HepG2 (cell line): ENCODE measurements around the gene ZNF384. TPM values are rescaled to one million over a fixed set of nuclear protein-coding genes. Genes with fewer than 3 reads are reported as not detected.

ENCODE experiments used
- DRAP1 ChIP-seq: IDR thresholded peaks from 2 replicates; pipeline ENCODE4 v1.6.1; 2016; ENCODE audit warnings: missing genetic modification reagents, missing compliant biosample characterization
- ELF3 ChIP-seq: IDR thresholded peaks from 2 replicates; pipeline ENCODE4 v1.6.1; 2016; ENCODE audit warnings: missing genetic modification reagents, missing compliant biosample characterization
- FIP1L1 ChIP-seq: fragments of 200-400 bp; formaldehyde crosslinking; IDR thresholded peaks from 2 replicates; pipeline ENCODE4 v1.6.1; 2018; ENCODE audit warnings: low read depth, mild to moderate bottlenecking, low read length, moderate library complexity, borderline replicate concordance; ENCODE audit not compliant: insufficient read depth
- GFI1 ChIP-seq: sonication (generic); formaldehyde crosslinking; IDR thresholded peaks from 2 replicates; pipeline ENCODE4 v1.5.0; 2020; ENCODE audit warnings: missing genetic modification reagents, mild to moderate bottlenecking, borderline replicate concordance
- GTF3A ChIP-seq: sonication (generic); formaldehyde crosslinking; conservative IDR thresholded peaks from 2 replicates; pipeline ENCODE4 v1.4.0; 2020; ENCODE audit warnings: mild to moderate bottlenecking, missing genetic modification reagents
- GZF1 ChIP-seq: sonication (generic); formaldehyde crosslinking; IDR thresholded peaks from 2 replicates; pipeline ENCODE4 v1.5.1; 2020; ENCODE audit warnings: mild to moderate bottlenecking, missing genetic modification reagents
- HDAC1 ChIP-seq: sonication (generic); formaldehyde crosslinking; IDR thresholded peaks from 2 replicates; pipeline ENCODE4 v1.5.1; 2020; ENCODE audit warnings: mild to moderate bottlenecking, missing genetic modification reagents
- HOXD1 ChIP-seq: sonication (generic); formaldehyde crosslinking; IDR thresholded peaks from 2 replicates; pipeline ENCODE4 v1.5.0; 2020; ENCODE audit warnings: missing genetic modification reagents
- KMT2B ChIP-seq: IDR thresholded peaks from 2 replicates; pipeline ENCODE4 v1.6.1; 2016; ENCODE audit warnings: missing genetic modification reagents, missing compliant biosample characterization
- NFIC ChIP-seq: IDR thresholded peaks from 2 replicates; pipeline ENCODE4 v1.6.1; 2012; ENCODE audit warnings: mild to moderate bottlenecking, low read length, inconsistent platforms
- POGZ ChIP-seq: sonication (generic); formaldehyde crosslinking; IDR thresholded peaks from 2 replicates; pipeline ENCODE4 v1.4.0; 2020; ENCODE audit warnings: mild to moderate bottlenecking, missing genetic modification reagents
- SAFB2 ChIP-seq: sonication (generic); formaldehyde crosslinking; IDR thresholded peaks from 2 replicates; pipeline ENCODE4 v1.5.1; 2020; ENCODE audit warnings: missing genetic modification reagents, low read depth, mild to moderate bottlenecking, borderline replicate concordance
- ZKSCAN8 ChIP-seq: IDR thresholded peaks from 2 replicates; pipeline ENCODE4 v1.6.1; 2016; ENCODE audit warnings: borderline replicate concordance, missing genetic modification reagents, missing compliant biosample characterization
- ZNF101 ChIP-seq: sonication (generic); formaldehyde crosslinking; IDR thresholded peaks from 2 replicates; pipeline ENCODE4 v1.4.0; 2020; ENCODE audit warnings: mild to moderate bottlenecking, low read depth, missing genetic modification reagents, borderline replicate concordance
- ZNF629 ChIP-seq: sonication (generic); formaldehyde crosslinking; conservative IDR thresholded peaks from 2 replicates; pipeline ENCODE4 v1.5.0; 2020; ENCODE audit warnings: missing genetic modification reagents
- ZNF773 ChIP-seq: sonication (generic); formaldehyde crosslinking; IDR thresholded peaks from 2 replicates; pipeline ENCODE4 v1.4.0; 2020; ENCODE audit warnings: missing genetic modification reagents, borderline replicate concordance
- polyA plus RNA-seq, 8 experiments: library from polyadenylated mRNA; depleted of rRNA in 3 of 8; stranded (reverse) in 7 of 8; unstranded in 1 of 8; fragments of >200 nt; fragmentation: Illumina TruSeq in 4 of 8; extraction: Trizol in 4 of 8; gene quantifications; 2 replicates each; pipeline versions ENCODE4 v1.2.1 to v1.2.3, GENCODE V29; 2011 to 2016; ENCODE audit warnings: low read depth in 4 of 8, missing spikeins in 1 of 8, mixed read lengths in 1 of 8; ENCODE audit not compliant: insufficient read depth in 1 of 8
- total RNA-seq, 5 experiments: library from RNA; depleted of rRNA; stranded (reverse); fragments of >200 nt; fragmentation: Illumina TruSeq; extraction: Trizol; gene quantifications; 2 replicates each; pipeline ENCODE4 v1.2.3, GENCODE V29; 2016; ENCODE audit warnings: low read depth in 1 of 5
- TF ChIP-seq, protein P1 (sequence below): sonication (generic); formaldehyde crosslinking; IDR thresholded peaks from 2 replicates; pipeline ENCODE4 v1.9.0; 2021; ENCODE audit warnings: missing genetic modification reagents, borderline replicate concordance
- TF ChIP-seq, protein P2 (sequence below): sonication (generic); formaldehyde crosslinking; IDR thresholded peaks from 2 replicates; pipeline ENCODE4 v1.4.0; 2020; ENCODE audit warnings: mild to moderate bottlenecking, missing genetic modification reagents
- TF ChIP-seq, protein P3 (sequence below): sonication (generic); formaldehyde crosslinking; IDR thresholded peaks from 2 replicates; pipeline ENCODE4 v1.4.0; 2020; ENCODE audit warnings: missing genetic modification reagents

The ZNF384 gene
- total and polyA plus RNA-seq, 2 of the 13 experiments (the other 11 are each of a cell fraction or from before 2014, with no cell fraction given): 23.6 to 55.3 TPM

- TF ChIP-seq, protein P1, sequence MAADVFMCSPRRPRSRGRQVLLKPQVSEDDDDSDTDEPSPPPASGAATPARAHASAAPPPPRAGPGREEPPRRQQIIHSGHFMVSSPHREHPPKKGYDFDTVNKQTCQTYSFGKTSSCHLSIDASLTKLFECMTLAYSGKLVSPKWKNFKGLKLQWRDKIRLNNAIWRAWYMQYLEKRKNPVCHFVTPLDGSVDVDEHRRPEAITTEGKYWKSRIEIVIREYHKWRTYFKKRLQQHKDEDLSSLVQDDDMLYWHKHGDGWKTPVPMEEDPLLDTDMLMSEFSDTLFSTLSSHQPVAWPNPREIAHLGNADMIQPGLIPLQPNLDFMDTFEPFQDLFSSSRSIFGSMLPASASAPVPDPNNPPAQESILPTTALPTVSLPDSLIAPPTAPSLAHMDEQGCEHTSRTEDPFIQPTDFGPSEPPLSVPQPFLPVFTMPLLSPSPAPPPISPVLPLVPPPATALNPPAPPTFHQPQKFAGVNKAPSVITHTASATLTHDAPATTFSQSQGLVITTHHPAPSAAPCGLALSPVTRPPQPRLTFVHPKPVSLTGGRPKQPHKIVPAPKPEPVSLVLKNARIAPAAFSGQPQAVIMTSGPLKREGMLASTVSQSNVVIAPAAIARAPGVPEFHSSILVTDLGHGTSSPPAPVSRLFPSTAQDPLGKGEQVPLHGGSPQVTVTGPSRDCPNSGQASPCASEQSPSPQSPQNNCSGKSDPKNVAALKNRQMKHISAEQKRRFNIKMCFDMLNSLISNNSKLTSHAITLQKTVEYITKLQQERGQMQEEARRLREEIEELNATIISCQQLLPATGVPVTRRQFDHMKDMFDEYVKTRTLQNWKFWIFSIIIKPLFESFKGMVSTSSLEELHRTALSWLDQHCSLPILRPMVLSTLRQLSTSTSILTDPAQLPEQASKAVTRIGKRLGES (CRISPR knock-in tag): peak; percentile 61; the same call in 1 of the 2 replicates
- no peak for TF ChIP-seq GZF1
- TF ChIP-seq FIP1L1: peak; percentile 73; the same call in 1 of the 2 replicates
- TF ChIP-seq ELF3 (CRISPR knock-in tag): peak; percentile 74; the same call in 1 of the 2 replicates
- peak; percentile 81 for TF ChIP-seq GFI1 (CRISPR knock-in tag)
- TF ChIP-seq SAFB2: peak; percentile 75; the same call in 1 of the 2 replicates
- TF ChIP-seq HDAC1 (CRISPR knock-in tag): peak; percentile 90
- peak; percentile 92 for TF ChIP-seq DRAP1 (CRISPR knock-in tag)
- 0 out of 2 replicates have a peak, but pooled peaks have one; percentile 91 for TF ChIP-seq ZNF773
- TF ChIP-seq, protein P2, sequence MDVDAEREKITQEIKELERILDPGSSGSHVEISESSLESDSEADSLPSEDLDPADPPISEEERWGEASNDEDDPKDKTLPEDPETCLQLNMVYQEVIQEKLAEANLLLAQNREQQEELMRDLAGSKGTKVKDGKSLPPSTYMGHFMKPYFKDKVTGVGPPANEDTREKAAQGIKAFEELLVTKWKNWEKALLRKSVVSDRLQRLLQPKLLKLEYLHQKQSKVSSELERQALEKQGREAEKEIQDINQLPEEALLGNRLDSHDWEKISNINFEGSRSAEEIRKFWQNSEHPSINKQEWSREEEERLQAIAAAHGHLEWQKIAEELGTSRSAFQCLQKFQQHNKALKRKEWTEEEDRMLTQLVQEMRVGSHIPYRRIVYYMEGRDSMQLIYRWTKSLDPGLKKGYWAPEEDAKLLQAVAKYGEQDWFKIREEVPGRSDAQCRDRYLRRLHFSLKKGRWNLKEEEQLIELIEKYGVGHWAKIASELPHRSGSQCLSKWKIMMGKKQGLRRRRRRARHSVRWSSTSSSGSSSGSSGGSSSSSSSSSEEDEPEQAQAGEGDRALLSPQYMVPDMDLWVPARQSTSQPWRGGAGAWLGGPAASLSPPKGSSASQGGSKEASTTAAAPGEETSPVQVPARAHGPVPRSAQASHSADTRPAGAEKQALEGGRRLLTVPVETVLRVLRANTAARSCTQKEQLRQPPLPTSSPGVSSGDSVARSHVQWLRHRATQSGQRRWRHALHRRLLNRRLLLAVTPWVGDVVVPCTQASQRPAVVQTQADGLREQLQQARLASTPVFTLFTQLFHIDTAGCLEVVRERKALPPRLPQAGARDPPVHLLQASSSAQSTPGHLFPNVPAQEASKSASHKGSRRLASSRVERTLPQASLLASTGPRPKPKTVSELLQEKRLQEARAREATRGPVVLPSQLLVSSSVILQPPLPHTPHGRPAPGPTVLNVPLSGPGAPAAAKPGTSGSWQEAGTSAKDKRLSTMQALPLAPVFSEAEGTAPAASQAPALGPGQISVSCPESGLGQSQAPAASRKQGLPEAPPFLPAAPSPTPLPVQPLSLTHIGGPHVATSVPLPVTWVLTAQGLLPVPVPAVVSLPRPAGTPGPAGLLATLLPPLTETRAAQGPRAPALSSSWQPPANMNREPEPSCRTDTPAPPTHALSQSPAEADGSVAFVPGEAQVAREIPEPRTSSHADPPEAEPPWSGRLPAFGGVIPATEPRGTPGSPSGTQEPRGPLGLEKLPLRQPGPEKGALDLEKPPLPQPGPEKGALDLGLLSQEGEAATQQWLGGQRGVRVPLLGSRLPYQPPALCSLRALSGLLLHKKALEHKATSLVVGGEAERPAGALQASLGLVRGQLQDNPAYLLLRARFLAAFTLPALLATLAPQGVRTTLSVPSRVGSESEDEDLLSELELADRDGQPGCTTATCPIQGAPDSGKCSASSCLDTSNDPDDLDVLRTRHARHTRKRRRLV (CRISPR knock-in tag): peak; percentile 91
- no peak for TF ChIP-seq GTF3A (CRISPR knock-in tag)
- 0 out of 2 replicates have a peak, but pooled peaks have one; percentile 25 for TF ChIP-seq ZNF629 (CRISPR knock-in tag)
- TF ChIP-seq ZKSCAN8 (CRISPR knock-in tag): 0 out of 2 replicates have a peak, but pooled peaks have one; percentile 8
- peak; percentile 33; the same call in 1 of the 2 replicates for TF ChIP-seq NFIC
- TF ChIP-seq, protein P3, sequence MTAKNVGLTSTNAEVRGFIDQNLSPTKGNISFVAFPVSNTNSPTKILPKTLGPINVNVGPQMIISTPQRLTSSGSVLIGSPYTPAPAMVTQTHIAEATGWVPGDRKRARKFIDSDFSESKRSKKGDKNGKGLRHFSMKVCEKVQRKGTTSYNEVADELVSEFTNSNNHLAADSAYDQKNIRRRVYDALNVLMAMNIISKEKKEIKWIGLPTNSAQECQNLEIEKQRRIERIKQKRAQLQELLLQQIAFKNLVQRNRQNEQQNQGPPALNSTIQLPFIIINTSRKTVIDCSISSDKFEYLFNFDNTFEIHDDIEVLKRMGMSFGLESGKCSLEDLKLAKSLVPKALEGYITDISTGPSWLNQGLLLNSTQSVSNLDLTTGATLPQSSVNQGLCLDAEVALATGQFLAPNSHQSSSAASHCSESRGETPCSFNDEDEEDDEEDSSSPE (CRISPR knock-in tag): peak; percentile 95
- TF ChIP-seq HOXD1: peak; percentile 79
- TF ChIP-seq ZNF101 (CRISPR knock-in tag): no peak; the same call in 1 of the 2 replicates
- TF ChIP-seq KMT2B (CRISPR knock-in tag): peak; percentile 90
- TF ChIP-seq POGZ (CRISPR knock-in tag): peak; percentile 89
Observed at GRCh38 chr12:6723607-6724408, 34.6 kb upstream of the ZNF384 start, which contains the start of gene COPS7A (continued).
